ENCODE measurements around the gene TRNAU1AP. TPM values are rescaled to one million over a fixed set of nuclear protein-coding genes. Genes with fewer than 3 reads are reported as not detected.

The TRNAU1AP gene
- total and polyA plus RNA-seq, 2 of the 13 experiments (the other 11 are each of a cell fraction or from before 2014, with no cell fraction given) = 29.0 to 42.9 TPM

GRCh38 chr1:28580722-28581530 is 28.0 kb downstream of the TRNAU1AP start (continued):
- 0 out of 2 replicates have a peak, but pooled peaks have one; percentile 3 for TF ChIP-seq PRDM10 (CRISPR knock-in tag; IDR thresholded peaks at IDR 0.05; ENCODE audit: low read depth)
- TF ChIP-seq KDM6A (CRISPR knock-in tag; IDR thresholded peaks at IDR 0.05; ENCODE audit: low read depth) = no peak
- TF ChIP-seq TOE1 (CRISPR knock-in tag; IDR thresholded peaks at IDR 0.05) = no peak
- TF ChIP-seq ZNF672 (CRISPR knock-in tag; IDR thresholded peaks at IDR 0.05) = no peak
- TF ChIP-seq IRX3 (CRISPR knock-in tag; IDR thresholded peaks at IDR 0.05; ENCODE audit: borderline replicate concordance, low read depth) = no peak; the same call in 1 of the 2 replicates
- no peak for TF ChIP-seq EP300 (IDR thresholded peaks at IDR 0.05; ENCODE audit: low read depth in 2 of 2, low read length in 2 of 2)
- TF ChIP-seq EP300 (CRISPR knock-in tag; IDR thresholded peaks at IDR 0.05; ENCODE audit: borderline replicate concordance) = no peak
- no peak for TF ChIP-seq HNF4A (CRISPR knock-in tag; IDR thresholded peaks at IDR 0.05)
- TF ChIP-seq SALL1 (CRISPR knock-in tag; IDR thresholded peaks at IDR 0.05) = no peak
- TF ChIP-seq ELF1 (CRISPR knock-in tag; IDR thresholded peaks at IDR 0.05) = peak; percentile 33; the same call in 1 of the 2 replicates
- TF ChIP-seq U2AF2 (IDR thresholded peaks at IDR 0.05; ENCODE audit: low read depth, low read length) = 0 out of 2 replicates have a peak, but pooled peaks have one; percentile 9
- no peak for TF ChIP-seq CCAR2 (optimal IDR thresholded peaks at IDR 0.05; ENCODE audit: low read depth, low read length)
- TF ChIP-seq MED1 (CRISPR knock-in tag; IDR thresholded peaks at IDR 0.05) = peak; percentile 37
- TF ChIP-seq HMGXB3 (CRISPR knock-in tag; IDR thresholded peaks at IDR 0.05; ENCODE audit: borderline replicate concordance) = no peak
- no peak for TF ChIP-seq MZF1 (CRISPR knock-in tag; IDR thresholded peaks at IDR 0.05; ENCODE audit: borderline replicate concordance)
- TF ChIP-seq GABPA (IDR thresholded peaks at IDR 0.05; ENCODE audit: low read depth, low read length) = no peak
- no peak for TF ChIP-seq GABPA (CRISPR knock-in tag; IDR thresholded peaks at IDR 0.05; ENCODE audit: low read depth)
- no peak for TF ChIP-seq ZNF710 (CRISPR knock-in tag; IDR thresholded peaks at IDR 0.05; ENCODE audit: borderline replicate concordance)
- TF ChIP-seq ZNF431 (CRISPR knock-in tag; IDR thresholded peaks at IDR 0.05; ENCODE audit: borderline replicate concordance, low read depth) = no peak
